Heart left ventricle (tissue), 16 donors: ENCODE measurements around the gene ROBO1. TPM values are rescaled to one million over a fixed set of nuclear protein-coding genes. Genes with fewer than 3 reads are reported as not detected.
A peak's percentile ranks its signal among the peaks of the same experiment; 100 is the strongest.

Experiments used
- ATAC-seq, 4 donors: fragments of 200-7000 bp; cut with Tn5 transposase; one replicate each; pipeline ENCODE4 v1.9.1; 2020 to 2022; ENCODE audit warnings: moderate library complexity in 4 of 4, mild to moderate bottlenecking in 3 of 4, moderate number of reproducible peaks in 1 of 4
- DNase-seq, 5 donors: peaks; one replicate each; pipeline ENCODE4 v3.0.0-alpha.2; 2020
- H3K27ac ChIP-seq, 12 donors: fragments of 200-600 bp; sonication (generic) in 4 of 12; one replicate each; pipeline versions ENCODE4 v1.5.0 to v1.8.0; 2016 to 2022; ENCODE audit warnings: mild to moderate bottlenecking in 2 of 12
- H3K27me3 ChIP-seq, 9 donors: fragments of 200-600 bp; sonication (generic) in 2 of 9; one replicate each; pipeline versions ENCODE4 v1.5.1 to v1.8.0; 2016 to 2022; ENCODE audit warnings: mild to moderate bottlenecking in 3 of 9
- H3K36me3 ChIP-seq, 9 donors: fragments of 200-600 bp; sonication (generic) in 2 of 9; one replicate each; pipeline versions ENCODE4 v1.5.0 to v1.8.0; 2018 to 2022; ENCODE audit warnings: mild to moderate bottlenecking in 2 of 9
- H3K4me1 ChIP-seq, 12 donors: fragments of 200-600 bp; sonication (generic) in 4 of 12; one replicate each; pipeline versions ENCODE4 v1.5.0 to v1.8.0; 2016 to 2022; ENCODE audit warnings: mild to moderate bottlenecking in 3 of 12
- H3K4me3 ChIP-seq, 12 donors: fragments of 200-600 bp; sonication (generic) in 4 of 12; one replicate each; pipeline versions ENCODE4 v1.5.0 to v1.8.0; 2017 to 2022; ENCODE audit warnings: mild to moderate bottlenecking in 9 of 12, moderate library complexity in 4 of 12
- H3K9me3 ChIP-seq, 12 donors: fragments of 200-600 bp; sonication (generic) in 4 of 12; one replicate each; pipeline versions ENCODE4 v1.5.0 to v1.8.0; 2016 to 2022; ENCODE audit warnings: mild to moderate bottlenecking in 1 of 12
- CTCF ChIP-seq, 12 donors: fragments of 200-600 bp; sonication (generic) in 4 of 12; IDR thresholded peaks; one replicate each; pipeline versions ENCODE4 v1.5.0 to v1.8.0; 2018 to 2022; ENCODE audit warnings: antibody characterized with exemption in 12 of 12, mild to moderate bottlenecking in 5 of 12
- POLR2A ChIP-seq, 2 donors: fragments of 450-650 bp; IDR thresholded peaks; one replicate each; pipeline ENCODE4 v1.6.1; 2017; ENCODE audit warnings: antibody characterized with exemption in 2 of 2, mild to moderate bottlenecking in 2 of 2, moderate library complexity in 2 of 2
- WGBS, 4 donors: extraction: QIAGEN DNeasy Blood & Tissue Kit in 2 of 4; methylation state at CpG; one replicate each; pipeline versions ENCODE4 v1.1.5 to v1.1.7; 2013 to 2018; 5-methylcytosine and 5-hydroxymethylcytosine counted together
- intact Hi-C, 10 donors: fragments of 100-400 bp; cut with DNase I; formaldehyde crosslinking; loops; one replicate each; pipeline versions ENCODE4 v1.11.1 to v1.14.2; 2022
- polyA plus RNA-seq, 2 donors: library from polyadenylated mRNA; stranded (reverse); fragments of 200-250 nt; gene quantifications; one replicate each; pipeline ENCODE4 v1.2.3, GENCODE V29; 2013
- total RNA-seq, 9 donors: library from RNA; depleted of rRNA in 2 of 9; stranded (reverse); fragments of >200 nt in 2 of 9; fragmentation: NEBNext Ultra II Directional in 3 of 9; extraction: Animal tissue kit (Norgen Biotek cat#: 25700) in 3 of 9; gene quantifications; one replicate each; pipeline versions ENCODE4 v1.1.0 to v1.2.4, GENCODE V29; 2016 to 2023
- donor health status: ischemic (EF 13 %, LVEDD 7.1; RV severe dilation, severe dysfunction).
- donor health status: healthy with polysubstance abuse.
- donor health status: DM: no; HTN: yes; CAD: no.
- donor health status: DM: no; HTN: no; CAD: no.
- donor health status: ischemic (EF 25% LVEDD 6.9; RV normal size, moderate dysfunction).
- donor health status: ischemic (EF 25% LVEDD 5.7; RV mildly dilated, moderate dysfunction).
- donor health status: healthy.
- donor health status: DM: yes; HTN: yes; CAD: no.
- donor health status: ischemic (EF 35%, LVEDD 5.7; RV mildly dilated, moderate dysfunction).
- donor health status: nonischemic (EF 11% LVEDD 7.7; RV severe dilation, severe dysfunction).
- donor health status: DM: yes; HTN: yes; CAD: no.
- donor health status: PGD.
- donor health status: ischemic (EF 29% LVEDD 5.4; RV normal size, mild dysfunction).
- donor health status: nonischemic (EF 23%, LVEDD 6.1; RV moderate dilation, normal function).

The ROBO1 gene
- total and polyA plus RNA-seq, 11 donors = 1.4 to 14.8 (median 5.7) TPM

DNA sequence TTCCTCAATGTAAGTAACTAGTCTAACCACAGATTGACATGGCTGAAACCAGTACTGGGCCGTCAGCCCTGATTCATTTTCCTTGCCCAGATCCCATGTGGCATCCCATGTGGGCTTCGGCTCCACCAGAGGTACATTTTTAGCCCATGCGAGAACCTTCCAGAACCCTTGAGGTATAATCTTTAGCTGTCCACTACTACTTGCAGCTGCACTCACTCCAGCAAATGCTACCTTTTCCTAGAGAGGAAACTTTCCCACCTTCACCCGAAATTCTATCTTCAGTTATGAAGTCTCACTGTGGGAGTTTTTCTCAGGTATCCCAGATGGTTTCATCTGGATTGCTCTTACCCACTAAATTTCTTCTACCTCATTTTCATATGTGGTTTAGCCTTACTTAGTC, 907.2 kb downstream of the ROBO1 start:
- intact Hi-C loops = no loop called here
- WGBS, 4 donors = 91 to 98% (median 94%) methylated on average over 4 of the region's 4 CpGs
- no peaks in the 10 kb centered on the region for H3K27me3 ChIP-seq
- TF ChIP-seq POLR2A (IDR thresholded peaks at IDR 0.05) (no peak), CTCF (IDR thresholded peaks at IDR 0.05) (no peak)
- H3K36me3 ChIP-seq = no peaks in the 10 kb centered on the region
- DNase-seq (no peak), ATAC-seq (no peak)
- H3K4me1 ChIP-seq = no peaks in the 10 kb centered on the region
- no peak overlapping the region for H3K27ac ChIP-seq
- H3K4me3 ChIP-seq = no peak overlapping the region
- no peaks in the 10 kb centered on the region for H3K9me3 ChIP-seq

DNA sequence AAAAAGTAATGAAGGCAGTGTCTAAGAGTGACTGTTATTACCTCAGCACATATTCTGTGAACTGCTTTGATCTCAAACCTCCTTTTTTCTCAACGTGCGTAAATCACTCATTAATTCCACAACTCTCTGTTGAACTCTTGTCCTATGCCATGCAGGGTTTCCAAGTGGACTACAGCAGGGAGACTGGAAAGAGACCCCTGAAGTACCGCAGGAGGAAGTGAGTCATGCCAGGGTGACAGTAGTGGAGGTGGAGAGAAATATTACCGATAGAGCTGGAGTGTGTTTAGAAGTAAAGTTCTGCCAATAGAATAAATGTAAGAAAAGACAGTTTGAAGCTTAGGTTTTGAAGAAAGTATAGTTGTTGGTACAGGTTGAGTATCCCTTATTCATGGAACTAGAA, 908.9 kb downstream of the ROBO1 start:
- H3K4me3 ChIP-seq = no peak overlapping the region
- TF ChIP-seq CTCF (IDR thresholded peaks at IDR 0.05) (no peak), POLR2A (IDR thresholded peaks at IDR 0.05) (no peak)
- intact Hi-C loops = loop anchor here in 1 of 10 donors (10.0 kb wide), 1 partner anchor 156 kb away; no protein-coding TSS in a partner anchor
- 81 to 85% (median 84%) methylated on average over 4 of the region's 4 CpGs for WGBS, 4 donors
- H3K27me3 ChIP-seq = no peaks in the 10 kb centered on the region
- no peak for DNase-seq
- H3K27ac ChIP-seq = no peak overlapping the region
- ATAC-seq = no peak
- H3K4me1 ChIP-seq = peaks cover 0 to 4% (median 0%) of the 10 kb centered on the region in 12 donors
- no peaks in the 10 kb centered on the region for H3K9me3 ChIP-seq
- no peaks in the 10 kb centered on the region for H3K36me3 ChIP-seq

GRCh38 chr3:78858174-78858573, 909.6 kb downstream of the ROBO1 start:
- Histone ChIP-seq H3K4me3 (no peak overlapping the region), H3K4me1 (peaks cover 0 to 4% (median 0%) of the 10 kb centered on the region in 12 donors), H3K9me3 (no peaks in the 10 kb centered on the region), H3K27ac (no peak overlapping the region), H3K36me3 (no peaks in the 10 kb centered on the region), H3K27me3 (no peaks in the 10 kb centered on the region)
- intact Hi-C loops = loop anchor here in 1 of 10 donors (10.0 kb wide), 1 partner anchor 157 kb away; no protein-coding TSS in a partner anchor
- ATAC-seq (peak in 1 of 4 donors; percentile 14), DNase-seq (no peak)
- TF ChIP-seq POLR2A (IDR thresholded peaks at IDR 0.05) (no peak), CTCF (IDR thresholded peaks at IDR 0.05) (no peak)
- 47 to 61% (median 57%) methylated on average over 1 of the region's 1 CpG for WGBS, 4 donors

- TF ChIP-seq POLR2A (IDR thresholded peaks at IDR 0.05) = no peak
- TF ChIP-seq CTCF (IDR thresholded peaks at IDR 0.05) = no peak
- H3K36me3 ChIP-seq = no peaks in the 10 kb centered on the region
- DNase-seq = no peak
- intact Hi-C loops = loop anchor here in 1 of 10 donors (10.0 kb wide), 1 partner anchor 157 kb away; no protein-coding TSS in a partner anchor
- no peak overlapping the region for H3K27ac ChIP-seq
- WGBS, 4 donors = 78 to 85% (median 83%) methylated on average over 6 of the region's 6 CpGs
- no peak for ATAC-seq
- H3K4me3 ChIP-seq = no peak overlapping the region
- no peaks in the 10 kb centered on the region for H3K27me3 ChIP-seq
- H3K4me1 ChIP-seq = peaks cover 0 to 4% (median 0%) of the 10 kb centered on the region in 12 donors
- H3K9me3 ChIP-seq = no peaks in the 10 kb centered on the region
Observed at GRCh38 chr3:78857494-78858111, 910.2 kb downstream of the ROBO1 start.
